Measurements from ENCODE around the gene LMBR1L.

The LMBR1L gene

GRCh38 chr12:49059299-49060171 lies 51.1 kb downstream of the LMBR1L start:
- TF ChIP-seq, protein P1, sequence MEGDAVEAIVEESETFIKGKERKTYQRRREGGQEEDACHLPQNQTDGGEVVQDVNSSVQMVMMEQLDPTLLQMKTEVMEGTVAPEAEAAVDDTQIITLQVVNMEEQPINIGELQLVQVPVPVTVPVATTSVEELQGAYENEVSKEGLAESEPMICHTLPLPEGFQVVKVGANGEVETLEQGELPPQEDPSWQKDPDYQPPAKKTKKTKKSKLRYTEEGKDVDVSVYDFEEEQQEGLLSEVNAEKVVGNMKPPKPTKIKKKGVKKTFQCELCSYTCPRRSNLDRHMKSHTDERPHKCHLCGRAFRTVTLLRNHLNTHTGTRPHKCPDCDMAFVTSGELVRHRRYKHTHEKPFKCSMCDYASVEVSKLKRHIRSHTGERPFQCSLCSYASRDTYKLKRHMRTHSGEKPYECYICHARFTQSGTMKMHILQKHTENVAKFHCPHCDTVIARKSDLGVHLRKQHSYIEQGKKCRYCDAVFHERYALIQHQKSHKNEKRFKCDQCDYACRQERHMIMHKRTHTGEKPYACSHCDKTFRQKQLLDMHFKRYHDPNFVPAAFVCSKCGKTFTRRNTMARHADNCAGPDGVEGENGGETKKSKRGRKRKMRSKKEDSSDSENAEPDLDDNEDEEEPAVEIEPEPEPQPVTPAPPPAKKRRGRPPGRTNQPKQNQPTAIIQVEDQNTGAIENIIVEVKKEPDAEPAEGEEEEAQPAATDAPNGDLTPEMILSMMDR (IDR thresholded peaks at IDR 0.05; ENCODE audit: control insufficient read depth, extremely low read depth, insufficient read depth), result no peak
- H3K4me3 ChIP-seq (ENCODE audit: low read depth, low read length), result peak overlapping the region; percentile 94
- no peak for DNase-seq (ENCODE audit: low read depth)

DNA sequence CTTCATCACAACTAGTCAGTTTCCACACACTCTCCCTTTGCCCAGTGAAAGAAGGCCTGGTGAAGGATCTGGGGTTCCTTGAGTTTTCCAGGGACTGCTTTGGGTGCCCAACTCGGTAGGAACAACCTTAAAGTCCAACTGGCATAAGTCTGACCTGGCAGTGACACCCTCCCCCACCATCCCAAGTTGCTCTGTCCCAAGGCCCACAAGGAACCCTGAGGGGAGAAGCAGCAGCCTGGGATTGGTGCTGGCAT lies 51.7 kb downstream of the LMBR1L start:
- H3K4me3 ChIP-seq (ENCODE audit: low read depth, low read length), result peak overlapping the region; percentile 94
- TF ChIP-seq, protein P1 (IDR thresholded peaks at IDR 0.05; ENCODE audit: control insufficient read depth, extremely low read depth, insufficient read depth), result no peak
- DNase-seq (ENCODE audit: low read depth), result no peak

- H3K4me3 ChIP-seq (ENCODE audit: low read depth, low read length), result peak overlapping the region; percentile 94
- no peak for DNase-seq (ENCODE audit: low read depth)
- TF ChIP-seq, protein P1 (IDR thresholded peaks at IDR 0.05; ENCODE audit: control insufficient read depth, extremely low read depth, insufficient read depth), result no peak
Observed at GRCh38 chr12:49058366-49059044, 52.1 kb downstream of the LMBR1L start.

DNA sequence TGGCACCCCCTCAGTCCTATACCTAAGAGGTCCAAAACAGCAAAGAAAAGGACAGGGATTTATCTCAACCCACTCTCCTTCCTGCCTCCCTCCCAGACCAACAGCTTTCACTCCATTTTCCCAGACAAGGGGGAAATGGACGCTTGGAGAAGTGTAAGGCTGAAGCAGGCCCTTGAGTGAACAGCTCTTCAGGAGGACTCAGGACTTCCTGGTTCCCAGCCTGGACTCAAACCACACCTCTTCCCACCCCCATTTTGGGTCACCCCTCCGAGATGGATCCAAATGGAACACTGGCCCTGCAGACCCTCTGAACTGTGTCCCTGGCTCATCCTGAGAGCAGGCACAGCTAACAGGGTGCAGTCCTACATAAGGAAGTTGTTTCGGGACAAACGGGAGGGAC lies 52.8 kb downstream of the LMBR1L start:
- no peak for DNase-seq (ENCODE audit: low read depth)
- TF ChIP-seq, protein P1 (IDR thresholded peaks at IDR 0.05; ENCODE audit: control insufficient read depth, extremely low read depth, insufficient read depth), result no peak

GRCh38 chr12:49055978-49056754 lies 54.5 kb downstream of the LMBR1L start:
- DNase-seq (ENCODE audit: low read depth), result peak; percentile 45
- peak overlapping the region; percentile 34 for H3K4me3 ChIP-seq (ENCODE audit: low read depth, low read length)

More for the DNA sequence above, 52.8 kb downstream of the LMBR1L start:
- H3K4me3 ChIP-seq (ENCODE audit: low read depth, low read length), result peak overlapping the region; percentile 94

GRCh38 chr12:49055092-49055491 lies 55.6 kb downstream of the LMBR1L start:
- H3K4me3 ChIP-seq (ENCODE audit: low read depth, low read length), result peak overlapping the region; percentile 34
- peak; percentile 85 for DNase-seq (ENCODE audit: low read depth)
- TF ChIP-seq, protein P1 (IDR thresholded peaks at IDR 0.05; ENCODE audit: control insufficient read depth, extremely low read depth, insufficient read depth), result no peak

More at GRCh38 chr12:49055978-49056754, 54.5 kb downstream of the LMBR1L start:
- TF ChIP-seq, protein P1 (IDR thresholded peaks at IDR 0.05; ENCODE audit: control insufficient read depth, extremely low read depth, insufficient read depth), result no peak
